ENCODE measurements around the gene ST3GAL3. TPM values are rescaled to one million over a fixed set of nuclear protein-coding genes. Genes with fewer than 3 reads are reported as not detected.

The ST3GAL3 gene, protein sequence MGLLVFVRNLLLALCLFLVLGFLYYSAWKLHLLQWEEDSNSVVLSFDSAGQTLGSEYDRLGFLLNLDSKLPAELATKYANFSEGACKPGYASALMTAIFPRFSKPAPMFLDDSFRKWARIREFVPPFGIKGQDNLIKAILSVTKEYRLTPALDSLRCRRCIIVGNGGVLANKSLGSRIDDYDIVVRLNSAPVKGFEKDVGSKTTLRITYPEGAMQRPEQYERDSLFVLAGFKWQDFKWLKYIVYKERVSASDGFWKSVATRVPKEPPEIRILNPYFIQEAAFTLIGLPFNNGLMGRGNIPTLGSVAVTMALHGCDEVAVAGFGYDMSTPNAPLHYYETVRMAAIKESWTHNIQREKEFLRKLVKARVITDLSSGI
- polyA plus RNA-seq (2013), result 17.2 TPM

DNA sequence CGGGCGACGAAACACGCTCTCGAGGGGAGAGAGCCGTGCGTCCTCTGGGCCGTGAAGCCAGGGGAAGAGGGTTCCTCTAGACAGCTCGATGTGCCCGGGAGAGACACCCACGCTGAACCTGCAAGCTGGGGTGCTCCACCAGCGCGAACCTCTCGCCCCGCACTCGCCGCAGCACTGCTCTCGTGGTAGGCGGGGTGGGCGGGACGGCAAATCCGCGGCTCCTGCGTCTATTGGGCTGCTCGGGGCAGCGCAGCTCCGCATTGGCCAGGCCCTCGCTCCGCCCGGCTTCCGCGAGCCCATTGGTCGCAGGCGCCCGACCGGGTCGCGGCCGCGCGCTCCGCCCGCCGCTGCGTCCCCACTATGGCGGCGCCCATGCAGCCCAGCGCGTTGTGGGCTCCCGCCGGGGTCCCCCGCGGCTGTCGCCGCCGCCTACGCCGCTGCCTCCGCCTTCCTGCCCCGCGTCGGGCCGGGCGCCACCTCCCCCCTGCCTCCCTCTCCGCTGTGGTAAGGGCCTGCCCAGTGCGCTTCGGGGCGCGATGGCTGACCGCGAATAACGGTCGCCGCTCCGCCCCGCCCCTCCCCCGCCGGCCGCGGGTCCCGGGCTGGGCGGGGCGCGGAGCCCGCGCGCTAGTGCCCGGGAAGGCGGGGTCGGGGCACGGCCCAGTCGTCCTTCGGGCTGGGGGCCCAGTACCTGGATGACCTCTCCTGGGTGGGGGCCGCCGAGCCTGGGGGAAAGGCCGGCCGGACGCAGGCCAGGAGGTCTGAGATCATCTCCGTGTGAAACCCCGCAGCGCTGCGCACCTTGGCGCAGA, at the start of gene ST3GAL3:
ST3GAL3 (plus strand) TSS at position 347 of the 812 bp plus-strand sequence. CDS start 28,727 bp downstream, outside the sequence.
- DNase-seq, result peak; percentile 90 to 96 (median 96)
- under 1% methylated on average over 88 of the region's 103 CpGs for WGBS (ENCODE audit: insufficient coverage)
- H3K9me3 ChIP-seq (ENCODE audit: control extremely low read depth in 1 of 5, control insufficient read depth in 4 of 5, insufficient read depth in 2 of 5, low read depth in 1 of 5, low read length in 4 of 5), result no peaks in the 10 kb centered on the region
- H3K27me3 ChIP-seq (replicated peaks in 2 of 5; ENCODE audit: control insufficient read depth in 4 of 5, insufficient read depth in 5 of 5, low read length in 4 of 5), result no peaks in the 10 kb centered on the region
- H3K36me3 ChIP-seq (ENCODE audit: control insufficient read depth in 4 of 4, insufficient read depth in 4 of 4, low read length in 3 of 4), result peaks cover 9 to 33% (median 26%) of the 10 kb centered on the region in 4 experiments
- CTCF ChIA-PET, result interaction anchor here (0.7 to 1.0 kb wide), 3 partner anchors 47 to 238 kb away, joined by 3 read pairs; no protein-coding TSS in a partner anchor
- H3K4me3 ChIP-seq (ENCODE audit: control insufficient read depth in 1 of 7, extremely low read depth in 1 of 7, insufficient read depth in 4 of 7, low read depth in 2 of 7, low read length in 6 of 7), result peak within 1 kb of the TSS; percentile 83 to 97 (median 86)
- POLR2A ChIA-PET, result interaction anchor here (0.6 to 0.8 kb wide), 2 partner anchors 9 to 32 kb away, joined by 3 read pairs; no protein-coding TSS in a partner anchor
- peaks cover 8 to 41% (median 20%) of the 10 kb centered on the region in 4 experiments for H3K4me1 ChIP-seq (ENCODE audit: control extremely low read depth in 1 of 4, control insufficient read depth in 4 of 4, insufficient read depth in 4 of 4, low read length in 3 of 4)
- peak within 1 kb of the TSS; percentile 65 to 84 for H3K27ac ChIP-seq (ENCODE audit: insufficient read depth in 1 of 2, low read depth in 1 of 2, low read length in 2 of 2, poor library complexity in 1 of 2, severe bottlenecking in 2 of 2)

DNA sequence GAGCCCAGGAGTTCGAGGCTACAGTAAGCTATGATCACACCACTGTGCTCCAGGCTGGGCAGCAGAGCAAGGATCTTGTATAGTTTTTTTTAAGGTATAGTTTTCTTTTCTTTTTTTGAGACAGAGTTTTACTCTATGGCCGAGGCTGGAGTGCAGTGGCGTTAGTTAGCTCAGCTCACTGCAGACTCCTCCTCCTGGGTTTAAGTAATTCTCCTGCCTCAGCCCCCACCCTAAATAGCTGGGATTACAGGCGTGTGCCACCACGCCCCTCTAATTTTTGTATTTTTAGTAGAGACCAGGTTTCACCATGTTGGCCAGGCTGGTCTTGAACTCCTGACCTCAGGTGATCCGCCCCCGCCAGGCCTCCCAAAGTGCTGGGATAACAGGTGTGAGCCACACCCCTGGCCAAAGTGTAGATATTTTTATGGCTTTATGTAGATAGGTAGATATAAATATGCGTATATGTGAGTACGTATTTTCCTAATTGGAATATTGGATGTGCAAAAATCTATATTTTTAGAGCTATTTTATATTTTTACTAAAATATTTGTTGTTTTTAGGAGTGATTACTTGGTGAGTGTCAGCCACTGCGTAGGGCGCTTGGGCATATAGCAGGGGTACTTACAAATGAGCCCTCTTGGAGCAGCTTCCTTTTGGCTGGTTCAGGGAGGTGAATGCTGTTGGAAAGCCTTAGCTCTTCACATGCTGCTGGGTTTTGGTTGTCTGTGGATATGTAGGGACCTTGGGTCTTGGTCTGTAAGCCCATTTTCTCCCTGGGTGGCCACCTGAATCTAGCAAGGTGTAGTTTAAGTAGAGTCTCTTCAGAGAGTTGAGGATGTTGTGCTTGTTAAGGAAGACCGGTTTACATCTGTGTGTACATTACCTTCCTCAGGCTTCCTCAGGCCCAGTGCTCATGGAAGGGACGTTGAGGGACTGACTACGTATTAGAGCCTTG, 47.8 kb upstream of the ST3GAL3 start:
- H3K4me3 ChIP-seq (ENCODE audit: control insufficient read depth in 1 of 7, extremely low read depth in 1 of 7, insufficient read depth in 4 of 7, low read depth in 2 of 7, low read length in 6 of 7), result no peak overlapping the region
- WGBS (ENCODE audit: insufficient coverage), result 96% methylated on average over 9 of the region's 14 CpGs
- ChIA-PET POLR2A (interaction anchor here (1.1 to 1.3 kb wide), 2 partner anchors 9 kb away, joined by 4 read pairs; partner anchors contain the start of gene KDM4A), CTCF (interaction anchor here (1.0 to 1.2 kb wide), 3 partner anchors 9 to 48 kb away, joined by 3 to 6 read pairs (median 3); partner anchors contain the start of genes KDM4A and ST3GAL3)
- no peaks in the 10 kb centered on the region for H3K9me3 ChIP-seq (ENCODE audit: control extremely low read depth in 1 of 5, control insufficient read depth in 4 of 5, insufficient read depth in 2 of 5, low read depth in 1 of 5, low read length in 4 of 5)
- H3K4me1 ChIP-seq (ENCODE audit: control extremely low read depth in 1 of 4, control insufficient read depth in 4 of 4, insufficient read depth in 4 of 4, low read length in 3 of 4), result peaks cover 0 to 2% (median 0%) of the 10 kb centered on the region in 4 experiments
- no peaks in the 10 kb centered on the region for H3K27me3 ChIP-seq (replicated peaks in 2 of 5; ENCODE audit: control insufficient read depth in 4 of 5, insufficient read depth in 5 of 5, low read length in 4 of 5)
- H3K36me3 ChIP-seq (ENCODE audit: control insufficient read depth in 4 of 4, insufficient read depth in 4 of 4, low read length in 3 of 4), result peaks cover 32 to 87% (median 63%) of the 10 kb centered on the region in 4 experiments
- no peak overlapping the region for H3K27ac ChIP-seq (ENCODE audit: insufficient read depth in 1 of 2, low read depth in 1 of 2, low read length in 2 of 2, poor library complexity in 1 of 2, severe bottlenecking in 2 of 2)
- DNase-seq, result no peak

DNA sequence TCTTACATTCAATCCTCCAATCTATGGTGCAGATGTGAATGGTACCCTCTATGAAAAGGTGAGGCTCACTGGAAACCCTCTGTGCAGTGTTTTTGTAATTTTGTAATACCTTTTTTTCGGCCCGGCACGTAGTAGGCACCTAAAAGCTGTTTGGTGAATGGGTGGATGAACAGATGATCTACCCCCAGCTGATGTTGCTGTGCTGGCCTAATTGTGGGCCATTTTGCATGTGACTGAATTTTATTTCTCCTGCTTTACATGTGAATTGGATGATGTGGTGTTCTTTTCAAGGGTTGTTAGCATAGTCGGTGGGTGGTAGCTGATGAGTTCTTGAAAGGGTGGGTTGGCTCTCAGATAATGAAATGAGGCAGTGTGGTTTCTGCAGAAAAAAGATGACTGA, 47.0 kb upstream of the ST3GAL3 start:
- Histone ChIP-seq H3K36me3 (ENCODE audit: control insufficient read depth in 4 of 4, insufficient read depth in 4 of 4, low read length in 3 of 4) (peaks cover 33 to 88% (median 63%) of the 10 kb centered on the region in 4 experiments), H3K27ac (ENCODE audit: insufficient read depth in 1 of 2, low read depth in 1 of 2, low read length in 2 of 2, poor library complexity in 1 of 2, severe bottlenecking in 2 of 2) (no peak overlapping the region), H3K4me3 (ENCODE audit: control insufficient read depth in 1 of 7, extremely low read depth in 1 of 7, insufficient read depth in 4 of 7, low read depth in 2 of 7, low read length in 6 of 7) (no peak overlapping the region), H3K4me1 (ENCODE audit: control extremely low read depth in 1 of 4, control insufficient read depth in 4 of 4, insufficient read depth in 4 of 4, low read length in 3 of 4) (no peaks in the 10 kb centered on the region), H3K27me3 (replicated peaks in 2 of 5; ENCODE audit: control insufficient read depth in 4 of 5, insufficient read depth in 5 of 5, low read length in 4 of 5) (no peaks in the 10 kb centered on the region), H3K9me3 (ENCODE audit: control extremely low read depth in 1 of 5, control insufficient read depth in 4 of 5, insufficient read depth in 2 of 5, low read depth in 1 of 5, low read length in 4 of 5) (no peaks in the 10 kb centered on the region)
- 100% methylated on average over 3 of the region's 4 CpGs for WGBS (ENCODE audit: insufficient coverage)
- ChIA-PET CTCF (interaction anchor here (1.0 to 1.2 kb wide), 2 partner anchors 10 to 47 kb away, joined by 3 read pairs; partner anchors contain the start of gene ST3GAL3), POLR2A (interaction anchor here (1.3 kb wide), 1 partner anchor 10 kb away, joined by 4 read pairs; the partner anchor contains the start of gene KDM4A)
- no peak for DNase-seq

DNA sequence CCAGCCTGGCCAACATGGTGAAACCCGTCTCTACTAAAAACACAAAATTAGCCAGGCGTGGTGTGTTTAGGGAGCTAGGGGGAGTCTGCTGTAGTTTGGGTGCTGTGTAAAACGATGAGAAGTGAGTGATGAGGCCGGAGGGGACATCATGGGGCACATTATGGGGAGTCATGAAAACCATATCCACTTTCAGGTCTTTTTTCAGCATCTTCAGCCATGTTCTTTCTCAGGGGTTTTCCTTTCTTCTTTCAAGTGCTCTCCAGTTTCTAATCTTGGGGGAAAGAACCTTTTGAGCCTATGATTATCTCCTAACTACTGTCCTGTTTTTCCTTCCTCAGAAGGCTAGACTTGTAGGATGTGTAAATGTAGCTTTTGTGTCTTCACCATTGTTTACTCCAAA, 43.0 kb upstream of the ST3GAL3 start:
- CTCF ChIA-PET, result interaction anchor here (2.1 kb wide), 1 partner anchor 11 kb away, joined by 6 read pairs; no protein-coding TSS in a partner anchor
- 100% methylated on average over 1 of the region's 4 CpGs for WGBS (ENCODE audit: insufficient coverage)

DNA sequence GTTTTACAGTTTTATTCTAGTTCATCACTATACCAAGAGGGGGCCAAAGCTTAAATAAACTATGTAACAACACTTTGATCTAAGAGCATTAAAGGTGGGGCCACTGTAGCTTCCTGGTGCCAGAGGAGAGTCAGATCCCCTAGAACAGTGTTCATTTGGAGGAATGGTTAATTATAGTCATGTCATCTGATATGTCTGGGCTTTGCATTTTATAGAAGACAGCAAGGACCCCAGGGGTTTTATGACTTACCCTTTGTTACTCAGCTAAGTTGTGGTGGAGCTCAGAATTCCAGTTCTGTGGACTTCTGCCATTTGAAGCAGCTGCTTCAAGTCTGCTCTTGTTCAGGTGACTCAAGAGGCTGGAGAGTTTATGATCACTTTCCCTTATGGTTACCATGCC, 40.7 kb upstream of the ST3GAL3 start:
- Histone ChIP-seq H3K4me1 (ENCODE audit: control extremely low read depth in 1 of 4, control insufficient read depth in 4 of 4, insufficient read depth in 4 of 4, low read length in 3 of 4) (no peaks in the 10 kb centered on the region), H3K36me3 (ENCODE audit: control insufficient read depth in 4 of 4, insufficient read depth in 4 of 4, low read length in 3 of 4) (peaks cover 46 to 96% (median 73%) of the 10 kb centered on the region in 4 experiments), H3K9me3 (ENCODE audit: control extremely low read depth in 1 of 5, control insufficient read depth in 4 of 5, insufficient read depth in 2 of 5, low read depth in 1 of 5, low read length in 4 of 5) (no peaks in the 10 kb centered on the region), H3K4me3 (ENCODE audit: control insufficient read depth in 1 of 7, extremely low read depth in 1 of 7, insufficient read depth in 4 of 7, low read depth in 2 of 7, low read length in 6 of 7) (no peak overlapping the region), H3K27me3 (replicated peaks in 2 of 5; ENCODE audit: control insufficient read depth in 4 of 5, insufficient read depth in 5 of 5, low read length in 4 of 5) (no peaks in the 10 kb centered on the region), H3K27ac (ENCODE audit: insufficient read depth in 1 of 2, low read depth in 1 of 2, low read length in 2 of 2, poor library complexity in 1 of 2, severe bottlenecking in 2 of 2) (no peak overlapping the region)
- ChIA-PET POLR2A (interaction anchor here (0.8 to 2.0 kb wide), 3 partner anchors 13 to 17 kb away, joined by 3 to 7 read pairs (median 5); partner anchors contain the start of gene KDM4A), CTCF (interaction anchor here (0.6 to 1.4 kb wide), 4 partner anchors 13 to 268 kb away, joined by 3 to 4 read pairs (median 4); no protein-coding TSS in a partner anchor)
- DNase-seq, result no peak

More for the DNA sequence above, 43.0 kb upstream of the ST3GAL3 start:
- POLR2A ChIA-PET, result no interaction called here
- H3K4me1 ChIP-seq (ENCODE audit: control extremely low read depth in 1 of 4, control insufficient read depth in 4 of 4, insufficient read depth in 4 of 4, low read length in 3 of 4), result no peaks in the 10 kb centered on the region
- H3K4me3 ChIP-seq (ENCODE audit: control insufficient read depth in 1 of 7, extremely low read depth in 1 of 7, insufficient read depth in 4 of 7, low read depth in 2 of 7, low read length in 6 of 7), result no peak overlapping the region
- no peaks in the 10 kb centered on the region for H3K9me3 ChIP-seq (ENCODE audit: control extremely low read depth in 1 of 5, control insufficient read depth in 4 of 5, insufficient read depth in 2 of 5, low read depth in 1 of 5, low read length in 4 of 5)
- peaks cover 47 to 94% (median 73%) of the 10 kb centered on the region in 4 experiments for H3K36me3 ChIP-seq (ENCODE audit: control insufficient read depth in 4 of 4, insufficient read depth in 4 of 4, low read length in 3 of 4)
- H3K27me3 ChIP-seq (replicated peaks in 2 of 5; ENCODE audit: control insufficient read depth in 4 of 5, insufficient read depth in 5 of 5, low read length in 4 of 5), result no peaks in the 10 kb centered on the region
- DNase-seq, result no peak
- H3K27ac ChIP-seq (ENCODE audit: insufficient read depth in 1 of 2, low read depth in 1 of 2, low read length in 2 of 2, poor library complexity in 1 of 2, severe bottlenecking in 2 of 2), result no peak overlapping the region

GRCh38 chr1:43668956-43669355, 38.4 kb upstream of the ST3GAL3 start:
- H3K4me1 ChIP-seq (ENCODE audit: control extremely low read depth in 1 of 4, control insufficient read depth in 4 of 4, insufficient read depth in 4 of 4, low read length in 3 of 4), result no peaks in the 10 kb centered on the region
- DNase-seq, result no peak
- POLR2A ChIA-PET, result no interaction called here
- no peak overlapping the region for H3K27ac ChIP-seq (ENCODE audit: insufficient read depth in 1 of 2, low read depth in 1 of 2, low read length in 2 of 2, poor library complexity in 1 of 2, severe bottlenecking in 2 of 2)
- CTCF ChIA-PET, result no interaction called here
- H3K4me3 ChIP-seq (ENCODE audit: control insufficient read depth in 1 of 7, extremely low read depth in 1 of 7, insufficient read depth in 4 of 7, low read depth in 2 of 7, low read length in 6 of 7), result no peak overlapping the region
- 98% methylated on average over 6 of the region's 7 CpGs for WGBS (ENCODE audit: insufficient coverage)
- H3K36me3 ChIP-seq (ENCODE audit: control insufficient read depth in 4 of 4, insufficient read depth in 4 of 4, low read length in 3 of 4), result peaks cover 43 to 93% (median 68%) of the 10 kb centered on the region in 4 experiments
- H3K9me3 ChIP-seq (ENCODE audit: control extremely low read depth in 1 of 5, control insufficient read depth in 4 of 5, insufficient read depth in 2 of 5, low read depth in 1 of 5, low read length in 4 of 5), result no peaks in the 10 kb centered on the region
- no peaks in the 10 kb centered on the region for H3K27me3 ChIP-seq (replicated peaks in 2 of 5; ENCODE audit: control insufficient read depth in 4 of 5, insufficient read depth in 5 of 5, low read length in 4 of 5)
